Brain microvascular endothelial cell (primary cell): ENCODE results near the gene FCN3.

Experiments used
- DNase-seq: peaks from one replicate; pipeline ENCODE4 v3.0.0-alpha.2; 2020
- H3K27ac ChIP-seq: fragments of 250-450 bp; sonication (Bioruptor Pico); 2 replicates; pipeline ENCODE4 v1.5.1; 2020; ENCODE audit warnings: mild to moderate bottlenecking, moderate library complexity
- H3K27me3 ChIP-seq: fragments of 250-450 bp; sonication (Bioruptor Pico); replicated peaks from 2 replicates; pipeline ENCODE4 v1.5.1; 2020; ENCODE audit warnings: mild to moderate bottlenecking
- H3K36me3 ChIP-seq: fragments of 250-450 bp; sonication (Bioruptor Pico); replicated peaks from 2 replicates; pipeline ENCODE4 v1.5.1; 2020; ENCODE audit warnings: mild to moderate bottlenecking
- H3K4me3 ChIP-seq: 2 replicates; pipeline ENCODE4 v1.5.1; 2011; ENCODE audit warnings: low read depth, mild to moderate bottlenecking, control low read depth, low read length, moderate library complexity
- CTCF ChIP-seq: IDR thresholded peaks from 2 replicates; pipeline ENCODE4 v1.5.1; 2011; ENCODE audit warnings: low read depth, mild to moderate bottlenecking, moderate library complexity, low read length, control low read depth, inconsistent platforms; ENCODE audit errors: missing control alignments
- in situ Hi-C: cut with HindIII; loops from 2 replicates; pipeline ENCODE4 v1.10.0; 2017; ENCODE audit warnings: low sequenced_read_pairs, low pct_ligation_motif_present

FCN3 gene

GRCh38 chr1:27349784-27350662 lies 24.6 kb downstream of the FCN3 start:
- Histone ChIP-seq H3K4me3 (peak overlapping the region; percentile 35), H3K27me3 (no peaks in the 10 kb centered on the region), H3K27ac (no peak overlapping the region), H3K36me3 (no peaks in the 10 kb centered on the region)
- DNase-seq: peak; percentile 53
- TF ChIP-seq CTCF: no peak
- in situ Hi-C loops: no loop called here

GRCh38 chr1:27348861-27349783 lies 25.5 kb downstream of the FCN3 start:
- Histone ChIP-seq H3K36me3 (no peaks in the 10 kb centered on the region), H3K27me3 (no peaks in the 10 kb centered on the region), H3K27ac (no peak overlapping the region), H3K4me3 (peak overlapping the region; percentile 35)
- no peak for DNase-seq
- TF ChIP-seq CTCF: no peak
- in situ Hi-C loops: no loop called here

DNA sequence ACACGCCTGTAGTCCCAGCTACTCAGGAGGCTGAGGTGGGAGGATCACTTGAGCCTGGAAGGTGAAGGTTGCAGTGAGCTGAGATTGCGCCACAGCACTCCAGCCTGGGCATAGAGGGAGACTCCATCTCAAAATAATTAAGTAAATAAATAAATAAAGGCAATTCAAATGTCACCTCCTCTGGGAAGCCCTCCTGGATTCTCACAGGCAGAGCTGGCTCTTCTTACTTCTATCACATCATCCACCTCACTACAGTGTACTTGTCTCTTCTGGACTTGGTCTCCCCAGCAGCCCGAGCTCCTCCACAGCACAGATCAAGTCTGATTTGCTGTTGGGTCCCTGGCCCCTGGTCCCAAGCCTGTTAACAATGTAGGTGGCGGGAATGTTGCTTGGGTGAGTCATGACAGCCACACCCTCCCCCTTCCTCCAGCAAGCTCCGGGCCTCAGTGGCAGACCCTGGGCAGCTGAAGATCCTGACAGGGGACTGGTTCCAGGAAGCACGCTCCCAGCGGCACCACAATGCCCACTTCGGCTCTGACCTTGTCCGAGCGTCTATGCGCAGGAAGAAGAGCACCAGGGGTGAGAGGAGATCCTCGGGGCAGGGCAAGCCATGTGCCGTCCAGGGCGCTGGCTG lies 27.5 kb downstream of the FCN3 start:
- H3K27me3 ChIP-seq: no peaks in the 10 kb centered on the region
- H3K27ac ChIP-seq: no peak overlapping the region
- H3K4me3 ChIP-seq: no peak overlapping the region
- in situ Hi-C loops: no loop called here
- TF ChIP-seq CTCF: no peak
- H3K36me3 ChIP-seq: no peaks in the 10 kb centered on the region
- no peak for DNase-seq

DNA sequence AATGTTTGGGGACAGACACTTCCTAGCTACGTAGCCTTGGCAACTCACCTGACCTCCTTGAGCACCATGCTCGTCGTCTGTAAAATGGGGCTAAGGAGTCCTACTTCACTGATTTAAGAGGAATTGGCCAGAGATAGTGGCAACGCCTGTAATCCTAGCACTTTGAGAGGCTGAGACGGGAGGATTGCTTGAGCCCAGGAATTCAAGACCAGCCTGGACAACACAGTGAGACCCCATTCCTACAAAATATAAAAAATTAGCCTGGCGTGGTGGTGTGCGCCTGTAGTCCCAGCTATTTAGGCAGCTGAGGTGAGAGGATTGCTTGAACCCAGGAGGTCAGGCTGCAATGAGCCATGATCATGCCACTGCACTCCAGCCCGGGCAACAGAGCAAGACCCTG lies 28.3 kb downstream of the FCN3 start:
- TF ChIP-seq CTCF: no peak
- Histone ChIP-seq H3K36me3 (no peaks in the 10 kb centered on the region), H3K27me3 (no peaks in the 10 kb centered on the region), H3K27ac (no peak overlapping the region), H3K4me3 (no peak overlapping the region)
- DNase-seq: no peak
- in situ Hi-C loops: no loop called here

- no peak for TF ChIP-seq CTCF
- in situ Hi-C loops: no loop called here
- no peak for DNase-seq
- Histone ChIP-seq H3K4me3 (no peak overlapping the region), H3K27ac (no peak overlapping the region), H3K36me3 (no peaks in the 10 kb centered on the region), H3K27me3 (no peaks in the 10 kb centered on the region)
Measured at GRCh38 chr1:27345272-27345671, 29.4 kb downstream of the FCN3 start.
